Measurements from ENCODE around the gene PSG4. TPM values are rescaled to one million over a fixed set of nuclear protein-coding genes. Genes with fewer than 3 reads are reported as not detected.
"Not testable (repeated sequence)": the region's sequence is repeated elsewhere in the genome, so short reads cannot be mapped to it uniquely, and the experiment has no call there.

The PSG4 gene
- total and polyA plus RNA-seq, 2 of the 8 experiments (the other 6 are each of a cell fraction or from before 2014, with no cell fraction given), result not detected

DNA sequence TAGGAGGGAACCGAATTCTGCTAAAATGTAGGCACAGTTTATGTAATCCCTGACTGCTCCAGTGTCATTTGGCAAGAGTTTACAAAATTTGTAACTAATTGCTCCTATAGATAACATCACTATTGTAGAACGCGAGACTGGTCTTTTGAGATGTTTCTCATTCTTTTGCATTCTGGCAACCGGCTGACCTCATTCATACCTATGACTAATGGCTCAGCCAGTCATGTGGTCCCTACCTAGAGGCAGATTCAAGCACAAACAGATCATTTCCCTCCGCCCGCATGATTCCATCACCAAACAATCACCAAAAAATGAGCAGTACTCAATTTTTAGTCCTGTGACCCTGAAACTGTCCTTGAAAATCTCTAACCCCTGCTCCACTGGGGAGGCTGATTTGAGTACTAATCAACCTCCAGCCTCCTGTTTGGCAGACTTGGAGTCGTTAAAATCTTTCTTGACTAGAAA, 4.1 kb downstream of the PSG4 start:
- DNase-seq (ENCODE audit: low read depth in 1 of 2, low spot score in 2 of 2); H3K27me3 ChIP-seq (replicated peaks in 1 of 4; ENCODE audit: control insufficient read depth in 3 of 4, extremely low read depth in 1 of 4, insufficient read depth in 3 of 4, low read length in 3 of 4); FAIRE-seq; H3K9ac ChIP-seq (replicated peaks in 1 of 4; ENCODE audit: extremely low read depth in 1 of 4, low read depth in 3 of 4, low read length in 3 of 4); H4K91ac ChIP-seq (replicated peaks; ENCODE audit: insufficient read length, low read length); H3K36me3 ChIP-seq (ENCODE audit: control insufficient read depth in 2 of 4, insufficient read depth in 4 of 4, low read length in 3 of 4); H4K8ac ChIP-seq (ENCODE audit: extremely low read depth, insufficient read depth, low read length); H2AK5ac ChIP-seq (ENCODE audit: low read depth, low read length); H4K20me1 ChIP-seq (replicated peaks in 1 of 2; ENCODE audit: control insufficient read depth in 1 of 2, insufficient read depth in 2 of 2, low read length in 2 of 2); H3K18ac ChIP-seq (ENCODE audit: extremely low read depth, low read length); H3K27ac ChIP-seq (ENCODE audit: low read depth, low read length); H3K56ac ChIP-seq (replicated peaks; ENCODE audit: insufficient read length, low read depth, low read length); H3K4ac ChIP-seq (replicated peaks; ENCODE audit: insufficient read length, low read depth, low read length); H2BK5ac ChIP-seq (ENCODE audit: low read depth, low read length); H3K79me1 ChIP-seq (ENCODE audit: low read depth, low read length); POLR2A ChIA-PET (ENCODE audit: partially characterized antibody); H3K14ac ChIP-seq (ENCODE audit: insufficient read length); H4K5ac ChIP-seq (ENCODE audit: insufficient read length, low read depth, low read length); H2BK20ac ChIP-seq (ENCODE audit: low read length); H3K23ac ChIP-seq (ENCODE audit: insufficient read length); H3K4me1 ChIP-seq (replicated peaks in 1 of 4; ENCODE audit: control insufficient read depth in 3 of 4, insufficient read depth in 4 of 4, low read length in 3 of 4); H3K4me3 ChIP-seq (ENCODE audit: extremely low read depth in 1 of 4, insufficient read depth in 2 of 4, low read depth in 3 of 4, low read length in 4 of 4); H3K79me2 ChIP-seq (ENCODE audit: control insufficient read depth in 1 of 2, insufficient read depth in 2 of 2, low read length in 2 of 2); CTCF ChIA-PET (ENCODE audit: partially characterized antibody); H3K4me2 ChIP-seq (ENCODE audit: insufficient read depth in 1 of 2, low read depth in 2 of 2, low read length in 2 of 2); H2BK120ac ChIP-seq (replicated peaks; ENCODE audit: low read depth, low read length); H2BK12ac ChIP-seq (ENCODE audit: low read depth, low read length); H3K23me2 ChIP-seq (ENCODE audit: low read depth, low read length); H2BK15ac ChIP-seq (ENCODE audit: low read length); H2AFZ ChIP-seq (ENCODE audit: low read length): not testable (repeated sequence)
- peaks cover 16 to 51% of the 10 kb centered on the region in 2 experiments; a peak in 3 of 4 replicates for H3K9me3 ChIP-seq (ENCODE audit: insufficient read depth in 2 of 2, low read depth in 1 of 2, low read length in 1 of 2)
- 80% methylated on average over 7 of the region's 7 CpGs; no CpG with 5 or more reads in 1 of the 2 experiments for whole genome bisulfite sequencing, 2 experiments (ENCODE audit: extremely low coverage in 1 of 2, insufficient coverage in 1 of 2, insufficient read length in 1 of 2, insufficient replicate concordance in 2 of 2, low coverage in 1 of 2, low lambda C conversion rate in 2 of 2, missing lambda C conversion rate in 1 of 2)
